ENCODE measurements around the gene ARX. TPM values are rescaled to one million over a fixed set of nuclear protein-coding genes. Genes with fewer than 3 reads are reported as not detected.
A peak's percentile ranks its signal among the peaks of the same experiment; 100 is the strongest.

ARX gene
- total and polyA plus RNA-seq, 5 donors from 2014 or later = not detected

- Mint-ChIP-seq H3K27ac (no peak overlapping the region), H3K4me1 (no peaks in the 10 kb centered on the region), H3K4me3 (no peak overlapping the region), H3K27me3 (no peaks in the 10 kb centered on the region), H3K9me3 (peaks cover 0 to 1% (median 0%) of the 10 kb centered on the region in 7 donors), H3K36me3 (no peaks in the 10 kb centered on the region)
- no peak for DNase-seq
- Histone ChIP-seq H3K4me1 (ENCODE audit: control insufficient read depth, insufficient read depth, low read length, poor library complexity, severe bottlenecking) (no peaks in the 10 kb centered on the region), H3K27ac (ENCODE audit: insufficient read depth, low read length, poor library complexity, severe bottlenecking) (no peak overlapping the region), H3K27me3 (ENCODE audit: control insufficient read depth, insufficient read depth, low read length) (no peaks in the 10 kb centered on the region), H3K4me3 (ENCODE audit: low read depth, low read length) (no peak overlapping the region), H3K36me3 (ENCODE audit: control insufficient read depth, insufficient read depth, low read length) (no peaks in the 10 kb centered on the region), H3K9me3 (ENCODE audit: control insufficient read depth in 2 of 2, low read length in 2 of 2) (no peaks in the 10 kb centered on the region)
- ATAC-seq (ENCODE audit: low read depth in 2 of 2) = no peak
Observed at GRCh38 chrX:25039036-25039435, 23.3 kb upstream of the ARX start.

DNA sequence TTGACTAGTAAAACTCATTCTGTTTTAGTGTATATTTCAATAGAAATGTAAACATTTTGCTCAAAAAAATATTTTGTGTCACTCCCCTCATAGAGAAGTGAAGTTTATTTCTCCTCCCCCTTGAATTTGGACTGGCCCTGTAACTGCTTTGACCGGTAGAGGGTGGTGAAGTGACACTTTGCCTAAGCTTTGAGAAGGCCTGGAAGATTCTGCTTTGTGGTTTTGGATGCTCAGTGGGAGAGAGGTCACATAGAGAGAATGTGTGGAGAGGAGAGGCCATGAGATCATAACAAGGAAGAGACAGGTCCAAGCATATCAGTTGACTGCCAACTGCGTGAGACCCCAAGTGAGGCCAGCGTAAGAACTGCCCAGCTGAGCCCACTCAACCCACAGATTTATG, 19.1 kb upstream of the ARX start:
- Mint-ChIP-seq H3K9me3 (no peaks in the 10 kb centered on the region), H3K4me1 (no peaks in the 10 kb centered on the region), H3K4me3 (no peak overlapping the region), H3K27me3 (no peaks in the 10 kb centered on the region), H3K36me3 (no peaks in the 10 kb centered on the region), H3K27ac (no peak overlapping the region)
- H3K9me3 ChIP-seq (ENCODE audit: control insufficient read depth in 2 of 2, low read length in 2 of 2) = no peaks in the 10 kb centered on the region
- DNase-seq (no peak), ATAC-seq (ENCODE audit: low read depth in 2 of 2) (no peak)
- no peak overlapping the region for H3K4me3 ChIP-seq (ENCODE audit: low read depth, low read length)
- no peaks in the 10 kb centered on the region for H3K27me3 ChIP-seq (ENCODE audit: control insufficient read depth, insufficient read depth, low read length)
- no peak overlapping the region for H3K27ac ChIP-seq (ENCODE audit: insufficient read depth, low read length, poor library complexity, severe bottlenecking)
- H3K4me1 ChIP-seq (ENCODE audit: control insufficient read depth, insufficient read depth, low read length, poor library complexity, severe bottlenecking) = no peaks in the 10 kb centered on the region
- no peaks in the 10 kb centered on the region for H3K36me3 ChIP-seq (ENCODE audit: control insufficient read depth, insufficient read depth, low read length)

GRCh38 chrX:25029288-25029825, 13.6 kb upstream of the ARX start:
- DNase-seq (no peak), ATAC-seq (ENCODE audit: low read depth in 2 of 2) (no peak)
- H3K9me3 ChIP-seq (ENCODE audit: control insufficient read depth in 2 of 2, low read length in 2 of 2) = no peaks in the 10 kb centered on the region
- no peak overlapping the region for H3K4me3 Mint-ChIP-seq
- no peak overlapping the region for H3K27ac ChIP-seq (ENCODE audit: insufficient read depth, low read length, poor library complexity, severe bottlenecking)
- peaks cover 20% of the 10 kb centered on the region for H3K27me3 Mint-ChIP-seq
- H3K27ac Mint-ChIP-seq = no peak overlapping the region
- peaks cover 3% of the 10 kb centered on the region for H3K27me3 ChIP-seq (ENCODE audit: control insufficient read depth, insufficient read depth, low read length)
- H3K36me3 ChIP-seq (ENCODE audit: control insufficient read depth, insufficient read depth, low read length) = no peaks in the 10 kb centered on the region
- H3K36me3 Mint-ChIP-seq = no peaks in the 10 kb centered on the region
- H3K4me1 ChIP-seq (ENCODE audit: control insufficient read depth, insufficient read depth, low read length, poor library complexity, severe bottlenecking) = no peaks in the 10 kb centered on the region
- no peaks in the 10 kb centered on the region for H3K4me1 Mint-ChIP-seq
- no peaks in the 10 kb centered on the region for H3K9me3 Mint-ChIP-seq
- H3K4me3 ChIP-seq (ENCODE audit: low read depth, low read length) = no peak overlapping the region

GRCh38 chrX:25028726-25029125, 13.0 kb upstream of the ARX start:
- no peak overlapping the region for H3K4me3 ChIP-seq (ENCODE audit: low read depth, low read length)
- Mint-ChIP-seq H3K27ac (no peak overlapping the region), H3K27me3 (peaks cover 27% of the 10 kb centered on the region), H3K4me3 (no peak overlapping the region), H3K4me1 (no peaks in the 10 kb centered on the region), H3K36me3 (no peaks in the 10 kb centered on the region), H3K9me3 (peaks cover 0 to 2% (median 0%) of the 10 kb centered on the region in 7 donors)
- peaks cover 5% of the 10 kb centered on the region for H3K27me3 ChIP-seq (ENCODE audit: control insufficient read depth, insufficient read depth, low read length)
- no peaks in the 10 kb centered on the region for H3K4me1 ChIP-seq (ENCODE audit: control insufficient read depth, insufficient read depth, low read length, poor library complexity, severe bottlenecking)
- no peak for DNase-seq
- H3K9me3 ChIP-seq (ENCODE audit: control insufficient read depth in 2 of 2, low read length in 2 of 2) = no peaks in the 10 kb centered on the region
- no peak overlapping the region for H3K27ac ChIP-seq (ENCODE audit: insufficient read depth, low read length, poor library complexity, severe bottlenecking)
- ATAC-seq (ENCODE audit: low read depth in 2 of 2) = no peak
- H3K36me3 ChIP-seq (ENCODE audit: control insufficient read depth, insufficient read depth, low read length) = no peaks in the 10 kb centered on the region

- no peaks in the 10 kb centered on the region for H3K36me3 Mint-ChIP-seq
Observed at GRCh38 chrX:25026576-25026975, 10.8 kb upstream of the ARX start.

DNA sequence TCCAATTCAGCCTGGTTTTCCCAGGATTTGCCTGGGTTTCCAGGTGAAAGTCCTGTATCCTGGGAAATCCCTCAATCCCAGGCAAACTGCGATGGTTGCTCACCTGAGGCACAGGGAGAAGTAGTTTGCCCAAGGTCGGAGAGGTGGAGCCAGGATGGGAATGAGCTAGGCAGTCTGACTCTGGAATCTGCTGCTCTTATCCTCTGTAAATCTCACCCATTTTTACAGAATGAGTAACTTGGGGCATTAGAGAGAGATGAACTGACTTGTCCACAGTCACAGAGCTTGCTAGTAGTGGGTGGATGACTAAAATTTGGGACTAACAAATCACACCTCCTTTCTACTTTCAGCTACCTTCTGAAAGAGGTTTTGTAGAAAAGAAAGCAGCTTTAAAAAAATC, 9.8 kb upstream of the ARX start:
- Histone ChIP-seq H3K27me3 (ENCODE audit: control insufficient read depth, insufficient read depth, low read length) (peaks cover 19% of the 10 kb centered on the region), H3K36me3 (ENCODE audit: control insufficient read depth, insufficient read depth, low read length) (no peaks in the 10 kb centered on the region), H3K9me3 (ENCODE audit: control insufficient read depth in 2 of 2, low read length in 2 of 2) (no peaks in the 10 kb centered on the region), H3K27ac (ENCODE audit: insufficient read depth, low read length, poor library complexity, severe bottlenecking) (no peak overlapping the region), H3K4me3 (ENCODE audit: low read depth, low read length) (no peak overlapping the region), H3K4me1 (ENCODE audit: control insufficient read depth, insufficient read depth, low read length, poor library complexity, severe bottlenecking) (peaks cover 20% of the 10 kb centered on the region)
- ATAC-seq (ENCODE audit: low read depth in 2 of 2) = no peak
- Mint-ChIP-seq H3K4me3 (no peak overlapping the region), H3K9me3 (peaks cover 0 to 8% (median 0%) of the 10 kb centered on the region in 7 donors), H3K36me3 (no peaks in the 10 kb centered on the region), H3K27me3 (peaks cover 51% of the 10 kb centered on the region), H3K27ac (no peak overlapping the region), H3K4me1 (peaks cover 5 to 18% (median 13%) of the 10 kb centered on the region in 4 donors)
- DNase-seq = no peak

More at GRCh38 chrX:25026576-25026975, 10.8 kb upstream of the ARX start:
- DNase-seq (no peak), ATAC-seq (ENCODE audit: low read depth in 2 of 2) (no peak)
- Histone ChIP-seq H3K4me1 (ENCODE audit: control insufficient read depth, insufficient read depth, low read length, poor library complexity, severe bottlenecking) (peaks cover 11% of the 10 kb centered on the region), H3K4me3 (ENCODE audit: low read depth, low read length) (no peak overlapping the region), H3K36me3 (ENCODE audit: control insufficient read depth, insufficient read depth, low read length) (no peaks in the 10 kb centered on the region), H3K27ac (ENCODE audit: insufficient read depth, low read length, poor library complexity, severe bottlenecking) (no peak overlapping the region), H3K27me3 (ENCODE audit: control insufficient read depth, insufficient read depth, low read length) (peaks cover 13% of the 10 kb centered on the region), H3K9me3 (ENCODE audit: control insufficient read depth in 2 of 2, low read length in 2 of 2) (no peaks in the 10 kb centered on the region)
- H3K4me3 Mint-ChIP-seq = no peak overlapping the region
- H3K27ac Mint-ChIP-seq = no peak overlapping the region
- H3K4me1 Mint-ChIP-seq = peaks cover 5 to 13% (median 9%) of the 10 kb centered on the region in 4 donors
- peaks cover 0 to 8% (median 0%) of the 10 kb centered on the region in 7 donors for H3K9me3 Mint-ChIP-seq
- H3K27me3 Mint-ChIP-seq = peaks cover 45% of the 10 kb centered on the region

DNA sequence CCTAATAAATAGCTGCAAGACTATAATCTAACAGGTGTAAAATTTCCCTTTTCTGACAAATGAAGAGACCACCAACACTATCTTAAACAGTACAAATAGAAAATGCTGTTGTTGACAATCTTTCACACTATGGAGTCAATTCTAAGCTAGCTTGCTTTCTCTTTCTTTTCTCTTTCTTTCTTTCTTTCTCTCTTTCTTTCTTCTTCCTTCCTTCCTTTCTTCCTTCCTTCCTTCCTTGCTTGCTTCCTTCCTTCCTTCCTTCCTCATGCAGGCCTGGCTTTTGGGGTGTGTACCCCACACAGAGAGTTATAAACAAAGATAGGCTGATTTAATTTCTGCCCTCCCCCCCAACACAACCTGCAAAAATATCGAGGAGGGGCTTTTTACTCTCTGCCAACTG, 8.1 kb upstream of the ARX start:
- DNase-seq (no peak), ATAC-seq (ENCODE audit: low read depth in 2 of 2) (no peak)
- no peak overlapping the region for H3K27ac ChIP-seq (ENCODE audit: insufficient read depth, low read length, poor library complexity, severe bottlenecking)
- no peaks in the 10 kb centered on the region for H3K36me3 ChIP-seq (ENCODE audit: control insufficient read depth, insufficient read depth, low read length)
- H3K4me1 Mint-ChIP-seq = peaks cover 12 to 24% (median 15%) of the 10 kb centered on the region in 4 donors
- peaks cover 57% of the 10 kb centered on the region for H3K27me3 Mint-ChIP-seq
- no peak overlapping the region for H3K4me3 ChIP-seq (ENCODE audit: low read depth, low read length)
- no peaks in the 10 kb centered on the region for H3K36me3 Mint-ChIP-seq
- H3K27ac Mint-ChIP-seq = no peak overlapping the region
- H3K9me3 ChIP-seq (ENCODE audit: control insufficient read depth in 2 of 2, low read length in 2 of 2) = no peaks in the 10 kb centered on the region
- peaks cover 26% of the 10 kb centered on the region for H3K27me3 ChIP-seq (ENCODE audit: control insufficient read depth, insufficient read depth, low read length)
- peaks cover 28% of the 10 kb centered on the region for H3K4me1 ChIP-seq (ENCODE audit: control insufficient read depth, insufficient read depth, low read length, poor library complexity, severe bottlenecking)
- H3K4me3 Mint-ChIP-seq = peak overlapping the region in 1 of 4 donors; percentile 33
- peaks cover 0 to 8% (median 1%) of the 10 kb centered on the region in 7 donors for H3K9me3 Mint-ChIP-seq
